ENCODE data around the gene DAPK2.

Gene DAPK2

GRCh38 chr15:63930034-63930433, 116.3 kb downstream of the DAPK2 start:
- Histone ChIP-seq H3K4me3 (ENCODE audit: low read length) (no peak overlapping the region), H3K79me2 (ENCODE audit: low read length) (no peaks in the 10 kb centered on the region), H3K27me3 (replicated peaks; ENCODE audit: insufficient read depth, low read length) (no peaks in the 10 kb centered on the region), H2AFZ (ENCODE audit: low read length) (no peak overlapping the region), H3K4me1 (ENCODE audit: low read length) (peaks cover 3% of the 10 kb centered on the region; the same call in 1 of the 2 replicates), H3K36me3 (replicated peaks; ENCODE audit: insufficient read depth, low read length) (no peaks in the 10 kb centered on the region), H3K9me2 (replicated peaks; ENCODE audit: insufficient read depth, low read length) (no peaks in the 10 kb centered on the region), H3K4me2 (ENCODE audit: low read depth, low read length) (no peak overlapping the region), H3K9ac (ENCODE audit: low read length) (no peak overlapping the region), H4K20me1 (ENCODE audit: insufficient read depth, low read length) (no peaks in the 10 kb centered on the region), H3K27ac (ENCODE audit: low read length) (no peak overlapping the region), H3F3A (ENCODE audit: insufficient read depth, low read length) (no peaks in the 10 kb centered on the region), H3K9me3 (replicated peaks; ENCODE audit: insufficient read depth, low read length) (no peaks in the 10 kb centered on the region)
- TF ChIP-seq EZH2 (optimal IDR thresholded peaks at IDR 0.05; ENCODE audit: low read depth, low read length) (no peak), CTCF (IDR thresholded peaks at IDR 0.05; ENCODE audit: low read length) (no peak), EZH2phosphoT487 (IDR thresholded peaks at IDR 0.05; ENCODE audit: low read length) (no peak)
- no peak for DNase-seq

- no peak overlapping the region for H3K9ac ChIP-seq (ENCODE audit: low read length)
- peaks cover 20% of the 10 kb centered on the region for H3K4me1 ChIP-seq (ENCODE audit: low read length)
- H2AFZ ChIP-seq (ENCODE audit: low read length), result no peak overlapping the region
- H3F3A ChIP-seq (ENCODE audit: insufficient read depth, low read length), result 0 out of 2 replicates have a peak, but pooled peaks cover 7% of the 10 kb centered on the region
- H3K9me2 ChIP-seq (replicated peaks; ENCODE audit: insufficient read depth, low read length), result no peaks in the 10 kb centered on the region
- no peak overlapping the region for H3K4me3 ChIP-seq (ENCODE audit: low read length)
- H3K79me2 ChIP-seq (ENCODE audit: low read length), result no peaks in the 10 kb centered on the region
- H3K27ac ChIP-seq (ENCODE audit: low read length), result no peak overlapping the region
- no peaks in the 10 kb centered on the region for H3K36me3 ChIP-seq (replicated peaks; ENCODE audit: insufficient read depth, low read length)
- no peaks in the 10 kb centered on the region for H3K27me3 ChIP-seq (replicated peaks; ENCODE audit: insufficient read depth, low read length)
- no peaks in the 10 kb centered on the region for H3K9me3 ChIP-seq (replicated peaks; ENCODE audit: insufficient read depth, low read length)
- no peaks in the 10 kb centered on the region for H4K20me1 ChIP-seq (ENCODE audit: insufficient read depth, low read length)
- no peak for TF ChIP-seq EZH2 (optimal IDR thresholded peaks at IDR 0.05; ENCODE audit: low read depth, low read length)
- no peak for DNase-seq
- no peak overlapping the region for H3K4me2 ChIP-seq (ENCODE audit: low read depth, low read length)
Measured at GRCh38 chr15:63928185-63928842, 118.0 kb downstream of the DAPK2 start.

- Histone ChIP-seq H3K4me3 (ENCODE audit: low read length) (no peak overlapping the region), H3K4me1 (ENCODE audit: low read length) (peaks cover 34% of the 10 kb centered on the region), H3K9me2 (replicated peaks; ENCODE audit: insufficient read depth, low read length) (no peaks in the 10 kb centered on the region), H3K9me3 (replicated peaks; ENCODE audit: insufficient read depth, low read length) (no peaks in the 10 kb centered on the region), H3K27ac (ENCODE audit: low read length) (peak overlapping the region; percentile 34; the same call in 1 of the 2 replicates), H3K4me2 (ENCODE audit: low read depth, low read length) (peak overlapping the region; percentile 23; the same call in 1 of the 2 replicates), H2AFZ (ENCODE audit: low read length) (peak overlapping the region; percentile 13; the same call in 1 of the 2 replicates), H3K27me3 (replicated peaks; ENCODE audit: insufficient read depth, low read length) (no peaks in the 10 kb centered on the region), H3K9ac (ENCODE audit: low read length) (no peak overlapping the region), H3F3A (ENCODE audit: insufficient read depth, low read length) (0 out of 2 replicates have a peak, but pooled peaks cover 7% of the 10 kb centered on the region), H3K36me3 (replicated peaks; ENCODE audit: insufficient read depth, low read length) (no peaks in the 10 kb centered on the region), H4K20me1 (ENCODE audit: insufficient read depth, low read length) (no peaks in the 10 kb centered on the region), H3K79me2 (ENCODE audit: low read length) (no peaks in the 10 kb centered on the region)
- DNase-seq, result peak; percentile 53
- TF ChIP-seq EZH2 (optimal IDR thresholded peaks at IDR 0.05; ENCODE audit: low read depth, low read length) (no peak), EZH2phosphoT487 (IDR thresholded peaks at IDR 0.05; ENCODE audit: low read length) (no peak), CTCF (IDR thresholded peaks at IDR 0.05; ENCODE audit: low read length) (no peak)
Measured at GRCh38 chr15:63923993-63924950, 122.0 kb downstream of the DAPK2 start.
